H1 (cell line): Measurements from ENCODE around the gene TMCO2. TPM values are rescaled to one million over a fixed set of nuclear protein-coding genes. Genes with fewer than 3 reads are reported as not detected.

ENCODE experiments used
- CTCF ChIA-PET: fragments of 300-600 bp; sonication (Branson Sonifier 250); formaldehyde crosslinking; loops from one replicate; lab custom pipeline; 2021; ENCODE audit not compliant: partially characterized antibody; lab: Charles Lee
- POLR2A ChIA-PET: fragments of 300-600 bp; sonication (Branson Sonifier 250); formaldehyde crosslinking; loops from one replicate; lab custom pipeline; 2021; ENCODE audit warnings: inconsistent platforms; ENCODE audit not compliant: partially characterized antibody; lab: Charles Lee
- DNase-seq, 2 experiments: peaks; one replicate each; pipeline versions ENCODE4 v3.0.0 to v3.0.0-alpha.2; 2010 to 2022; ENCODE audit warnings: low spot score in 2 of 2, low read depth in 1 of 2, mixed read lengths in 1 of 2
- FAIRE-seq: peaks from 2 replicates; lab custom pipeline; 2011; peaks lifted over from hg19 to GRCh38; lab: Jason Lieb, UNC
- H2AFZ ChIP-seq: 2 replicates; pipeline ENCODE4 v1.8.1; 2012; ENCODE audit warnings: low read length, inconsistent platforms
- H2AK5ac ChIP-seq: 2 replicates; pipeline ENCODE4 v1.6.1; 2013; ENCODE audit warnings: low read depth, low read length
- H2BK120ac ChIP-seq: replicated peaks from 2 replicates; pipeline ENCODE3; 2013; ENCODE audit warnings: low read depth, low read length, inconsistent platforms
- H2BK12ac ChIP-seq: 2 replicates; pipeline ENCODE4 v1.6.1; 2013; ENCODE audit warnings: low read depth, low read length
- H2BK15ac ChIP-seq: 2 replicates; pipeline ENCODE4 v1.6.1; 2013; ENCODE audit warnings: low read length
- H2BK20ac ChIP-seq: 2 replicates; pipeline ENCODE4 v1.6.1; 2013; ENCODE audit warnings: low read length
- H2BK5ac ChIP-seq: 2 replicates; pipeline ENCODE4 v1.6.1; 2013; ENCODE audit warnings: low read depth, low read length
- H3K14ac ChIP-seq: 2 replicates; pipeline ENCODE4 v1.6.1; 2013; ENCODE audit warnings: inconsistent platforms; ENCODE audit not compliant: insufficient read length
- H3K18ac ChIP-seq: 2 replicates; pipeline ENCODE4 v1.6.1; 2013; ENCODE audit warnings: low read length; ENCODE audit errors: extremely low read depth
- H3K23ac ChIP-seq: 2 replicates; pipeline ENCODE4 v1.6.1; 2013; ENCODE audit warnings: inconsistent platforms; ENCODE audit not compliant: insufficient read length
- H3K23me2 ChIP-seq: 2 replicates; pipeline ENCODE4 v1.6.1; 2013; ENCODE audit warnings: low read depth, low read length
- H3K27ac ChIP-seq: 2 replicates; pipeline ENCODE4 v1.6.1; 2011; ENCODE audit warnings: low read depth, low read length, inconsistent platforms
- H3K27me3 ChIP-seq, 4 experiments: replicated peaks in 1 of 4; 1 replicate in 1 of 4; 2 replicates in 3 of 4; pipeline versions ENCODE4 v1.6.1 to v1.8.1; 2011 to 2013; ENCODE audit warnings: low read length in 3 of 4, mild to moderate bottlenecking in 3 of 4, inconsistent platforms in 2 of 4, mixed read lengths in 2 of 4, moderate library complexity in 1 of 4; ENCODE audit not compliant: control insufficient read depth in 3 of 4, insufficient read depth in 3 of 4; ENCODE audit errors: extremely low read depth in 1 of 4
- H3K36me3 ChIP-seq, 4 experiments: 2 replicates each; pipeline versions ENCODE4 v1.6.1 to v1.8.1; 2011 to 2013; ENCODE audit warnings: mild to moderate bottlenecking in 4 of 4, low read length in 3 of 4, moderate library complexity in 2 of 4, control low read depth in 1 of 4, inconsistent platforms in 1 of 4; ENCODE audit not compliant: insufficient read depth in 4 of 4, control insufficient read depth in 2 of 4
- H3K4ac ChIP-seq: replicated peaks from 2 replicates; pipeline ENCODE3; 2013; ENCODE audit warnings: low read length, low read depth, mixed read lengths, inconsistent platforms; ENCODE audit not compliant: insufficient read length
- H3K4me1 ChIP-seq, 4 experiments: replicated peaks in 1 of 4; 1 replicate in 1 of 4; 2 replicates in 3 of 4; pipeline versions ENCODE4 v1.6.1 to v1.8.1; 2011 to 2013; ENCODE audit warnings: low read length in 3 of 4, inconsistent platforms in 2 of 4, mixed read lengths in 1 of 4; ENCODE audit not compliant: insufficient read depth in 4 of 4, control insufficient read depth in 3 of 4
- H3K4me2 ChIP-seq, 2 experiments: 2 replicates each; pipeline versions ENCODE4 v1.6.1 to v1.8.1; 2011 to 2013; ENCODE audit warnings: low read depth in 2 of 2, low read length in 2 of 2, control low read depth in 1 of 2, inconsistent platforms in 1 of 2, mild to moderate bottlenecking in 1 of 2; ENCODE audit not compliant: insufficient read depth in 1 of 2
- H3K4me3 ChIP-seq, 4 experiments: fragments of 200-600, 300-600 bp in 1 of 4; sonication (generic), shearing (Covaris generic), sonication (Bioruptor Twin) in 1 of 4; 2 replicates each; pipeline versions ENCODE4 v1.5.1 to v1.8.1; 2011 to 2016; ENCODE audit warnings: low read length in 4 of 4, low read depth in 3 of 4, control low read depth in 2 of 4, inconsistent platforms in 2 of 4, mild to moderate bottlenecking in 2 of 4, mixed read lengths in 1 of 4, moderate library complexity in 1 of 4; ENCODE audit not compliant: insufficient read depth in 2 of 4; ENCODE audit errors: extremely low read depth in 1 of 4
- H3K56ac ChIP-seq: replicated peaks from 2 replicates; pipeline ENCODE3; 2013; ENCODE audit warnings: low read depth, mild to moderate bottlenecking, mixed read lengths, low read length, inconsistent platforms; ENCODE audit not compliant: insufficient read length
- H3K79me1 ChIP-seq: 2 replicates; pipeline ENCODE4 v1.6.1; 2013; ENCODE audit warnings: low read depth, low read length, control low read depth
- H3K79me2 ChIP-seq, 2 experiments: 2 replicates each; pipeline versions ENCODE4 v1.6.1 to v1.8.1; 2012 to 2013; ENCODE audit warnings: low read length in 2 of 2, mild to moderate bottlenecking in 2 of 2, inconsistent platforms in 1 of 2; ENCODE audit not compliant: insufficient read depth in 2 of 2, control insufficient read depth in 1 of 2
- H3K9ac ChIP-seq, 4 experiments: replicated peaks in 1 of 4; 1 replicate in 1 of 4; 2 replicates in 3 of 4; pipeline versions ENCODE4 v1.6.1 to v1.8.1; 2011 to 2013; ENCODE audit warnings: low read depth in 3 of 4, low read length in 3 of 4, control low read depth in 2 of 4, mild to moderate bottlenecking in 2 of 4, moderate library complexity in 2 of 4, inconsistent platforms in 1 of 4; ENCODE audit errors: extremely low read depth in 1 of 4
- H3K9me3 ChIP-seq, 2 experiments: 2 replicates each; pipeline versions ENCODE4 v1.6.1 to v1.8.1; 2012 to 2013; ENCODE audit warnings: mild to moderate bottlenecking in 2 of 2, moderate library complexity in 2 of 2, control low read depth in 1 of 2, inconsistent platforms in 1 of 2, low read depth in 1 of 2, low read length in 1 of 2, mixed read lengths in 1 of 2; ENCODE audit not compliant: insufficient read depth in 2 of 2
- H4K20me1 ChIP-seq, 2 experiments: replicated peaks in 1 of 2; 2 replicates each; pipeline versions ENCODE3 to v1.8.1; 2011 to 2013; ENCODE audit warnings: inconsistent platforms in 2 of 2, low read length in 2 of 2, mild to moderate bottlenecking in 1 of 2; ENCODE audit not compliant: insufficient read depth in 2 of 2, control insufficient read depth in 1 of 2
- H4K5ac ChIP-seq: 2 replicates; pipeline ENCODE4 v1.6.1; 2013; ENCODE audit warnings: low read length, low read depth, mixed read lengths, inconsistent platforms; ENCODE audit not compliant: insufficient read length
- H4K8ac ChIP-seq: 2 replicates; pipeline ENCODE4 v1.8.0; 2013; ENCODE audit warnings: mild to moderate bottlenecking, moderate library complexity, low read length, inconsistent platforms; ENCODE audit not compliant: insufficient read depth; ENCODE audit errors: extremely low read depth
- H4K91ac ChIP-seq: replicated peaks from 2 replicates; pipeline ENCODE3; 2013; ENCODE audit warnings: low read length, mixed read lengths, inconsistent platforms; ENCODE audit not compliant: insufficient read length
- ATF2 ChIP-seq: IDR thresholded peaks from 2 replicates; pipeline ENCODE4 v1.6.1; 2012; ENCODE audit warnings: low read length, inconsistent platforms
- CBX5 ChIP-seq: fragments of 300-800, 300-1000 bp; sonication (generic); IDR thresholded peaks from 2 replicates; pipeline ENCODE4 v1.7.1; 2016; ENCODE audit warnings: antibody characterized with exemption, low read length, low read depth
- CEBPB ChIP-seq: IDR thresholded peaks from 2 replicates; pipeline ENCODE4 v1.6.1; 2012; ENCODE audit warnings: low read depth, low read length
- EZH2 ChIP-seq: fragments of 200-600 bp; sonication (generic); IDR thresholded peaks from 2 replicates; pipeline ENCODE4 v1.7.1; 2012; ENCODE audit warnings: low read depth, mild to moderate bottlenecking, moderate library complexity, low read length, inconsistent platforms; ENCODE audit not compliant: severe bottlenecking
- KDM4A ChIP-seq: IDR thresholded peaks from one replicate; pipeline ENCODE4 v1.7.1; 2012; ENCODE audit warnings: low read depth, mild to moderate bottlenecking, moderate library complexity, low read length, inconsistent platforms; ENCODE audit not compliant: severe bottlenecking
- KDM5A ChIP-seq: fragments of 200-600 bp; IDR thresholded peaks from 2 replicates; pipeline ENCODE4 v1.7.1; 2012; ENCODE audit warnings: mild to moderate bottlenecking, low read length, inconsistent platforms, mixed read lengths
- MAFK ChIP-seq: IDR thresholded peaks from 2 replicates; pipeline ENCODE4 v1.6.1; 2012; ENCODE audit warnings: low read depth, mild to moderate bottlenecking, improper control_type of control experiment, low read length
- POLR2AphosphoS5 ChIP-seq: IDR thresholded peaks from 2 replicates; pipeline ENCODE4 v1.6.1; 2011; ENCODE audit warnings: low read depth, low read length
- RAD21 ChIP-seq, 2 experiments: IDR thresholded peaks in 1 of 2; conservative IDR thresholded peaks in 1 of 2; 2 replicates each; pipeline ENCODE4 v1.6.1; 2011; ENCODE audit warnings: low read depth in 2 of 2, low read length in 2 of 2, improper control_type of control experiment in 1 of 2, inconsistent platforms in 1 of 2, mild to moderate bottlenecking in 1 of 2, moderate library complexity in 1 of 2
- RFX5 ChIP-seq: IDR thresholded peaks from 2 replicates; pipeline ENCODE4 v1.6.1; 2011; ENCODE audit warnings: low read depth, low read length, improper control_type of control experiment, borderline replicate concordance
- SIN3A ChIP-seq, 2 experiments: IDR thresholded peaks in 1 of 2; conservative IDR thresholded peaks in 1 of 2; 2 replicates each; pipeline ENCODE4 v1.6.1; 2011 to 2012; ENCODE audit warnings: low read length in 2 of 2, improper control_type of control experiment in 1 of 2, low read depth in 1 of 2, mild to moderate bottlenecking in 1 of 2
- SP2 ChIP-seq: IDR thresholded peaks from 2 replicates; pipeline ENCODE4 v1.6.1; 2012; ENCODE audit warnings: mild to moderate bottlenecking, low read length, inconsistent platforms
- TAF1 ChIP-seq: IDR thresholded peaks from 2 replicates; pipeline ENCODE4 v1.6.1; 2011; ENCODE audit warnings: mild to moderate bottlenecking, low read depth, low read length
- WGBS, 2 experiments: shearing (Covaris generic) in 1 of 2; methylation state at CpG; one replicate each; pipeline versions ENCODE4 v1.1.6 to v1.1.7; 2013 to 2015; ENCODE audit warnings: low lambda C conversion rate in 2 of 2, mixed read lengths in 2 of 2, inconsistent platforms in 1 of 2, low coverage in 1 of 2, missing lambda C conversion rate in 1 of 2; ENCODE audit not compliant: insufficient replicate concordance in 2 of 2, insufficient coverage in 1 of 2, insufficient read length in 1 of 2; ENCODE audit errors: extremely low coverage in 1 of 2, missing lambda C conversion rate in 1 of 2; 5-methylcytosine and 5-hydroxymethylcytosine counted together
- polyA plus RNA-seq, 7 experiments: library from polyadenylated mRNA; depleted of rRNA in 3 of 7; stranded (reverse) in 5 of 7; unstranded in 2 of 7; fragments of >200 nt in 5 of 7; fragments of 200-250 nt in 2 of 7; gene quantifications; 1 replicate in 5 of 7; 2 replicates in 1 of 7; 4 replicates in 1 of 7; pipeline versions ENCODE4 v1.2.1 to v1.2.3, GENCODE V29; 2011 to 2013; ENCODE audit warnings: missing spikeins in 2 of 7, mixed read lengths in 2 of 7
- total RNA-seq: library from RNA; stranded (reverse); fragmentation: NEBNext Ultra II Directional; extraction: Animal tissue kit (Norgen Biotek cat#: 25700); gene quantifications from 2 replicates; pipeline ENCODE4 v1.2.1, GENCODE V29; 2021

TMCO2 gene
- total and polyA plus RNA-seq, 2 of the 8 experiments (the other 6 are each of a cell fraction or from before 2014, with no cell fraction given) = not detected

- no peak overlapping the region for H3K4ac ChIP-seq
- no peak overlapping the region for H2BK5ac ChIP-seq
- 80% methylated on average over 1 of the region's 1 CpG; no CpG with 5 or more reads in 1 of the 2 experiments for WGBS, 2 experiments
- H2BK20ac ChIP-seq = no peak overlapping the region
- no peaks in the 10 kb centered on the region for H3K79me2 ChIP-seq
- no peak overlapping the region for H2BK120ac ChIP-seq
- no peak overlapping the region for H3K56ac ChIP-seq
- no peak overlapping the region for H3K27ac ChIP-seq
- H3K4me2 ChIP-seq = no peak overlapping the region
- no peak for DNase-seq
- no peaks in the 10 kb centered on the region for H3K23me2 ChIP-seq
- no peaks in the 10 kb centered on the region for H3K79me1 ChIP-seq
- H3K14ac ChIP-seq = no peak overlapping the region
- H2AFZ ChIP-seq = no peak overlapping the region
- ChIA-PET POLR2A (no interaction called here), CTCF (interaction anchor here (1.0 kb wide), 1 partner anchor 11 kb away, joined by 4 read pairs; no protein-coding TSS in a partner anchor)
- H4K91ac ChIP-seq = no peak overlapping the region
- H4K8ac ChIP-seq = no peak overlapping the region
- no peak overlapping the region for H2BK15ac ChIP-seq
- H3K23ac ChIP-seq = no peak overlapping the region
- no peak overlapping the region for H3K9ac ChIP-seq
- H2BK12ac ChIP-seq = no peak overlapping the region
- no peak overlapping the region for H3K4me3 ChIP-seq
- peaks cover 0 to 5% (median 0%) of the 10 kb centered on the region in 4 experiments; a peak in 5 of 7 replicates for H3K4me1 ChIP-seq
- peaks cover 0 to 17% (median 8%) of the 10 kb centered on the region in 4 experiments; a peak in 4 of 7 replicates for H3K27me3 ChIP-seq
- FAIRE-seq = no peak
- H4K5ac ChIP-seq = no peak overlapping the region
- H3K9me3 ChIP-seq = no peaks in the 10 kb centered on the region
- H3K36me3 ChIP-seq = no peaks in the 10 kb centered on the region
- H2AK5ac ChIP-seq = no peak overlapping the region
- no peaks in the 10 kb centered on the region for H4K20me1 ChIP-seq
- no peak overlapping the region for H3K18ac ChIP-seq
- TF ChIP-seq RAD21 (IDR thresholded peaks at IDR 0.05 in 1 of 2, conservative IDR thresholded peaks at IDR 0.05 in 1 of 2; ENCODE audit: low read depth in 2 of 2, low read length in 2 of 2) (no peak), MAFK (no peak), KDM4A (no peak), EZH2 (no peak), TAF1 (no peak), RFX5 (no peak), CEBPB (no peak), SP2 (no peak), CBX5 (no peak), SIN3A (conservative IDR thresholded peaks at IDR 0.05 in 1 of 2, IDR thresholded peaks at IDR 0.05 in 1 of 2; ENCODE audit: low read depth in 1 of 2, low read length in 2 of 2) (no peak), ATF2 (no peak), POLR2AphosphoS5 (no peak), KDM5A (no peak)
Measured at GRCh38 chr1:40300249-40300567, 52.5 kb downstream of the TMCO2 start.
